AG04449 (cell line): ENCODE data around the gene PCYT1A.
"Not testable (repeated sequence)": the region's sequence is repeated elsewhere in the genome, so short reads cannot be mapped to it uniquely, and the experiment has no call there.

ENCODE experiments used
- CTCF ChIA-PET: fragments of 350-600 bp; formaldehyde crosslinking; extraction: SDS; loops from one replicate; lab custom pipeline; 2021; ENCODE audit warnings: antibody characterized with exemption; lab: Yijun Ruan, JAX
- POLR2A ChIA-PET: fragments of 400-600, 350-600 bp; formaldehyde crosslinking; extraction: SDS; loops from one replicate; lab custom pipeline; 2020; ENCODE audit warnings: antibody characterized with exemption, inconsistent platforms; lab: Yijun Ruan, JAX
- DNase-seq: peaks from one replicate; pipeline ENCODE4 v3.0.0-alpha.2; 2010; ENCODE audit warnings: low read depth, low spot score
- H3K4me3 ChIP-seq: 2 replicates; pipeline ENCODE4 v1.5.1; 2011; ENCODE audit warnings: low read depth, mild to moderate bottlenecking, control low read depth, low read length
- TF ChIP-seq, protein P1 (sequence below): IDR thresholded peaks from one replicate; pipeline ENCODE4 v1.5.1; 2011; ENCODE audit warnings: mild to moderate bottlenecking, moderate library complexity, low read length, control low read depth, inconsistent platforms; ENCODE audit not compliant: insufficient read depth; ENCODE audit errors: missing control alignments

The PCYT1A gene

DNA sequence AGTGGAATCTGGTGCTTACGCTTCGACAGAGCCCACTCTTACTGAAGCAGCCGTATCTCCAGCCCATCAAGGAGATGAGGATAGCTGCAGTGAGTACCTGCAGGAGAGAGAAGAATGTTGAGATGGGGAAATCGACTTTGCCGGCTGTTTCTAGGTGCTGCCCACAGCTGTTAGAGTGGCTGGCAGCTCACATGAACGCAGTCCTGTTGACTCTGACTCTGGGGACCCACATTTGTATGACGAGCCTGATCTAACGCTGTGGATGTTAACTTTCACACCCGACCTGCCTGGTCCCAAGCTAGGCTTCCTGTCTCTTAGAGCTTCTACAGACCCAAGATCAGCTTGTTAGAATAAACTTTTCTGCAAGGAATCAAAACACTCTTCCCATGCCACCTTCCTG is 39.4 kb upstream of the PCYT1A start:
- no peak overlapping the region for H3K4me3 ChIP-seq
- ChIA-PET CTCF (no interaction called here), POLR2A (no interaction called here)
- TF ChIP-seq, protein P1, sequence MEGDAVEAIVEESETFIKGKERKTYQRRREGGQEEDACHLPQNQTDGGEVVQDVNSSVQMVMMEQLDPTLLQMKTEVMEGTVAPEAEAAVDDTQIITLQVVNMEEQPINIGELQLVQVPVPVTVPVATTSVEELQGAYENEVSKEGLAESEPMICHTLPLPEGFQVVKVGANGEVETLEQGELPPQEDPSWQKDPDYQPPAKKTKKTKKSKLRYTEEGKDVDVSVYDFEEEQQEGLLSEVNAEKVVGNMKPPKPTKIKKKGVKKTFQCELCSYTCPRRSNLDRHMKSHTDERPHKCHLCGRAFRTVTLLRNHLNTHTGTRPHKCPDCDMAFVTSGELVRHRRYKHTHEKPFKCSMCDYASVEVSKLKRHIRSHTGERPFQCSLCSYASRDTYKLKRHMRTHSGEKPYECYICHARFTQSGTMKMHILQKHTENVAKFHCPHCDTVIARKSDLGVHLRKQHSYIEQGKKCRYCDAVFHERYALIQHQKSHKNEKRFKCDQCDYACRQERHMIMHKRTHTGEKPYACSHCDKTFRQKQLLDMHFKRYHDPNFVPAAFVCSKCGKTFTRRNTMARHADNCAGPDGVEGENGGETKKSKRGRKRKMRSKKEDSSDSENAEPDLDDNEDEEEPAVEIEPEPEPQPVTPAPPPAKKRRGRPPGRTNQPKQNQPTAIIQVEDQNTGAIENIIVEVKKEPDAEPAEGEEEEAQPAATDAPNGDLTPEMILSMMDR, result no peak
- no peak for DNase-seq

DNA sequence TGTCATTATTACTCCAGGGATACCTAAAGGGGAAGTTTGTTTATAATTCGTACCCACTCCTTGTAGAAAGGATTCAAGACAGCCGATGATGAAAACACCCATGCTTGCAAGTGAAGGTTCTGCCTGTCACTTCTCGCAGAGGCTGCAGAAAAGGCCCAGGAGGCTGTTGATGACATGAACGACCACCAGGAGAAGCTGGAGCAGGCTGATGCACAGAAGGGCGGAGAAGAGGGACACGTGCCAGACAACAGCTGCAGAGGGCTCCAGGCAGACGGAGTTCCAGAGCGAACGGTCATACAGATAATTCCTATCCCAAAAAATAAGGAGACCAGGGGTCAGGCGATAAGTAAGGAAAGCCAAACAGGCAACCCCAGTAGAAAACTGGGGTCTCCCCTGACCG is 36.2 kb upstream of the PCYT1A start:
- TF ChIP-seq, protein P1, result no peak
- no peak overlapping the region for H3K4me3 ChIP-seq
- POLR2A ChIA-PET, result no interaction called here
- CTCF ChIA-PET, result no interaction called here
- DNase-seq, result no peak

DNA sequence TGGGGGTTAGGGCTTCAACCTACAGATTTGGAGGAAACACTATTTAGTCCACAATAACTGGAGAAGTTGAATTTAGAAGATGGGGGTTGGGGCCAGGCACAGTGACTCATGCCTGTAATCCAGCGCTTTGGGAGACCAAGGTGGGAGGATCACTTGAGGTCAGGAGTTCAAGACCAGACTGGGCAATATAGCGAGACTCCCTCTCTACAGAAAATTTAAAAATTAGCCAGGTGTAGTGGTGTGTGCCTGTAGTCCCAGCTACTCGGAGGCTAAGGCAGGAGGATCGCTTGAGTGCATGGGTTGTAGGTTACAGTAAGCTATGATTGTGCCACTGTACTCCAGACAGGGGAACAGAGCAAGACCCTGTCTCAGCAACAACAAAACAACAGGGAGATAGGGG is 35.5 kb upstream of the PCYT1A start:
- TF ChIP-seq, protein P1, result no peak
- no peak overlapping the region for H3K4me3 ChIP-seq
- DNase-seq, result no peak
- CTCF ChIA-PET, result no interaction called here
- POLR2A ChIA-PET, result no interaction called here

DNA sequence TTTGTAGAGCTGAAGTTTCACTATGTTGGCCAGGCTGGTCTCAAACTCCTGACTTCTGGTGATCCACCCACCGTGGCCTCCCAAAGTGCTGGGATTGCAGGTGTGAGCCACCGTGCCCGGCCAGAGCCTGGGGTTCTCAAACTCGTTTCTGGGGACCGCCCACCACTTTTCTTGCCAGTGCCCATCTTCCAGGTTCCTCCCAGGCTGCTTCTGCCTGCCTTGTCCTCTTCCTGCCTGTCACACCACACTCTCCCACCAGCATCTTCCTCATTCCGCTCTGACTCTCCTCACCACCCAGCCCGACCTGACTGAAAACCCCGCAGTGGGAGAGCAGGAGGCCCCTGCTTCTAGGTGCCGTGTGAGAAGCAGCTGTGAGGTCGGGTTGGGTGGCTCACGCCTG is 33.6 kb upstream of the PCYT1A start:
- no peak overlapping the region for H3K4me3 ChIP-seq
- CTCF ChIA-PET, result interaction anchor here (1.9 kb wide), 1 partner anchor 10 kb away, joined by 8 read pairs; no protein-coding TSS in a partner anchor
- POLR2A ChIA-PET, result no interaction called here
- TF ChIP-seq, protein P1, result no peak
- no peak for DNase-seq

DNA sequence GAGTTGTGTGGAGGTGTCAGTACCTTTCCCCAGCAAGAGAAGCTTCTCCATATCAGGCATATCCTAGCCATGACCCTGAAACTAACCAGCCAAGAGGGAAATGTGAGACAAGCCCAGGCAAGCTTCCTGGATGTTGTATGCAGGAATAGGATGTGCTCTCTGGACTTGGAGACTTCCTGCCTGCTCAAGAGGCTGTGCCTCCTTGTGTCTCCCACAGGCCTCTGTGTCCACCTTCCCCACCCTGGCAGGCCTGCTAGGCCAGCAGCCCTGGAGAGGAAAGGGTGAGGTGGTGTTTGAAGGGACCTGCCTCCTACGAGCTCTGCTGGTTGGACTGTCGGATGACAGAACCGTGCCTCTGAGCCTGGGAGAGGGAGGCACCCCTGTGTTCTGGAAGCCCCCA is 32.6 kb upstream of the PCYT1A start:
- TF ChIP-seq, protein P1, result no peak
- CTCF ChIA-PET, result interaction anchor here (0.6 to 1.9 kb wide), 3 partner anchors 11 to 221 kb away, joined by 3 to 8 read pairs (median 4); no protein-coding TSS in a partner anchor
- no peak overlapping the region for H3K4me3 ChIP-seq
- no peak for DNase-seq
- POLR2A ChIA-PET, result no interaction called here

DNA sequence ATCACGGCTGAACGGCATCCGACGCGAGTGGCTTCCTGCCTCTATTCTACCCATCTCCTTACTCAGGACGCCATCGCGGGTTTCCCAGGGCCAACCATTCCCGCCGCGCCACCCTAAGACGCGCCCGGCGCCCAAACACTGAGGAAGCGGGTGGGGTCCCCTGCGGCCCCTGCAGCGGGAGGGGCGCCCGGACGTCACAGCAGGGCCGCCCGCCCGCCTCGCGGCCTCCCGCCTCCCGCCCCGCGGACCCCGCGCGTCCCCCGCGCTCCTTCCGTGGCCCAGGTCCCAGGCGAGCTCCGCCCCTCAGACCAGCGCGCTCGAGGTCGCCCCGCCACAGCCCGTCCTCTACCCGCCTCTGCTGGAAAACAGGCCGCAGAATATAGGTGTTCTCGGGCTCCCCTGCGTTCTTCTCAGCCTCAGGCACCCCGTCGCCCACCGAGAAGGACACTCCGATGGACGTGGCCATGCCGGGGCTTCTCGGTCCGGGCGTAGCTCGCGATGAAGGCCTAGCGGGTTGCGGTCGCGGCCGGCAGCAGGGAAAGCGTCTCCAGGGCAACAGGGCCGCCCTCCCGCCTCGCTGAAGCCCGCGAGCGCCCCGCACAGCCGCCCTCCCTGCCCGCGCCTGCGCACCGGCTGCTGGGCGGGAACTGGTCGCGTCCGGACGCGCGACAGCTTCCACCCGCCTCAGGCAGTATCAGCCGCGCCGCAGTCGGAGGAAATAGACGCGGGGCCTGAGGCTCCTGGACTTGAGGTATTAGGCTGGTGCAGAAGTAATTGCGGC is 30.4 kb upstream of the PCYT1A start, which contains the start of gene DYNLT2B:
Gene DYNLT2B, minus strand, starts transcription at position 554 of the 781 bp plus-strand sequence. Its CDS starts 88 bp downstream, at position 466.
- POLR2A ChIA-PET, result interaction anchor here (0.6 to 1.4 kb wide), 6 partner anchors 11 to 184 kb away, joined by 3 to 5 read pairs (median 4); partner anchors contain the start of genes PCYT1A and UBXN7
- TF ChIP-seq, protein P1, result no peak
- DNase-seq, result peak; percentile 14
- peak within 1 kb of the TSS; percentile 89 for H3K4me3 ChIP-seq
- CTCF ChIA-PET, result interaction anchor here (1.0 kb wide), 1 partner anchor 10 kb away, joined by 3 read pairs; no protein-coding TSS in a partner anchor

DNA sequence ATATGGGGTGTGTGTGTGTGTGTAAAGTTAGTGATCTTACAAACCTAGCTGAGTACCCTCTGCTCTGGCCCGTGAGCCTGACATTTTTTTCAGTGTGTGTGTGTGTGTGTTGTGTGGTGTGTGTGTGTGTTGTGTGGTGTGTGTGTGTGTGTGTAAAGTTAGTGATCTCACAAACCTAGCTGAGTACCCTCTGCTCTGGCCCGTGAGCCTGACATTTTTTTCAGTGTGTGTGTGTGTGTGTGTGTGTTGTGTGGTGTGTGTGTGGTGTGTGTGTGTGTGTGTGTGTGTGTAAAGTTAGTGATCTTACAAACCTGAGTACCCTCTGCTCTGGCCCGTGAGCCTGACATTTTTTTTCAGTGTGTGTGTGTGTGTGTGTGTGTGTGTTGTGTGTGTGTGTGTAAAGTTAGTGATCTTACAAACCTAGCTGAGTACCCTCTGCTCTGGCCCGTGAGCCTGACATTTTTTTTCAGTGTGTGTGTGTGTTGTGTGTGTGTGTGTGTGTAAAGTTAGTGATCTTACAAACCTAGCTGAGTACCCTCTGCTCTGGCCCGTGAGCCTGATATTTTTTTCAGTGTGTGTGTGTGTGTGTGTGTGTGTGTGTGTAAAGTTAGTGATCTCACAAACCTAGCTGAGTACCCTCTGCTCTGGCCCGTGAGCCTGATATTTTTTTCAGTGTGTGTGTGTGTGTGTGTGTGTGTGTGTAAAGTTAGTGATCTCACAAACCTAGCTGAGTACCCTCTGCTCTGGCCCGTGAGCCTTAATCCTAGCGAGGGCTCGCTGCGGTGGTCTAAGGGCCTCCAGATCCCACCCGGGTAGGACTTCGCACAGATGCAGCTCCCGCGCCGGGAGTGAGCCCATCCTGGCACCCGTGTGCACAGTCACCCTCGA is 29.5 kb upstream of the PCYT1A start:
- not testable (repeated sequence) for DNase-seq
- POLR2A ChIA-PET, result interaction anchor here (1.0 to 1.4 kb wide), 3 partner anchors 10 to 115 kb away, joined by 3 to 5 read pairs (median 4); partner anchors contain the start of genes PCYT1A and UBXN7
- CTCF ChIA-PET, result interaction anchor here (1.0 kb wide), 1 partner anchor 9 kb away, joined by 3 read pairs; no protein-coding TSS in a partner anchor
- H3K4me3 ChIP-seq, result peak overlapping the region; percentile 89
